A549 (cell line): Measurements from ENCODE around the gene PEX10. TPM values are rescaled to one million over a fixed set of nuclear protein-coding genes. Genes with fewer than 3 reads are reported as not detected.
A peak's percentile ranks its signal among the peaks of the same experiment; 100 is the strongest.

ENCODE experiments used
- ATAC-seq, 2 experiments: fragments of 200-7000 bp in 1 of 2; fragments of >200 bp in 1 of 2; cut with Nextera tagmentation in 1 of 2; cut with Tn5 transposase in 1 of 2; 3 replicates each; pipeline versions ENCODE4 v1.8.0 to v1.9.1; 2018 to 2020; ENCODE audit warnings: mild to moderate bottlenecking in 1 of 2, moderate library complexity in 1 of 2
- CTCF ChIA-PET: fragments of 300-600 bp; sonication (Branson Sonifier 250); formaldehyde crosslinking; extraction: SDS; loops from one replicate; lab custom pipeline; 2021; ENCODE audit warnings: antibody characterized with exemption, inconsistent platforms; lab: Yijun Ruan, JAX
- POLR2A ChIA-PET: fragments of 350-600 bp; formaldehyde crosslinking; extraction: SDS; loops from one replicate; lab custom pipeline; 2021; ENCODE audit warnings: antibody characterized with exemption, inconsistent platforms; lab: Yijun Ruan, JAX
- DNase-seq, 2 experiments: peaks; one replicate each; pipeline versions ENCODE4 v3.0.0 to v3.0.0-alpha.2; 2011 to 2016; ENCODE audit warnings: low read depth in 1 of 2, low spot score in 1 of 2
- FAIRE-seq: peaks from 2 replicates; lab custom pipeline; 2011; peaks lifted over from hg19 to GRCh38; lab: Jason Lieb, UNC
- H3K27ac ChIP-seq, 2 experiments: fragments of >200 bp; sonication (Bioruptor Twin); formaldehyde crosslinking; 3 replicates each; pipeline ENCODE4 v1.5.1; 2016 to 2017
- H3K4me1 ChIP-seq: fragments of >200 bp; sonication (Bioruptor Twin); formaldehyde crosslinking; 3 replicates; pipeline ENCODE4 v1.6.1; 2016
- H3K4me2 ChIP-seq: fragments of >200 bp; sonication (Bioruptor Twin); formaldehyde crosslinking; 3 replicates; pipeline ENCODE4 v1.6.1; 2016
- H3K4me3 ChIP-seq: fragments of >200 bp; sonication (Bioruptor Twin); formaldehyde crosslinking; 3 replicates; pipeline ENCODE4 v1.5.1; 2016
- H3K9me3 ChIP-seq: fragments of >200 bp; sonication (Bioruptor Twin); formaldehyde crosslinking; 3 replicates; pipeline ENCODE4 v1.6.1; 2016
- BHLHE40 ChIP-seq: IDR thresholded peaks from 2 replicates; pipeline ENCODE4 v1.6.1; 2012; ENCODE audit warnings: low read depth, low read length, inconsistent platforms
- CBX2 ChIP-seq: fragments of 200-600 bp; sonication (generic); IDR thresholded peaks from 2 replicates; pipeline ENCODE4 v1.6.1; 2016; ENCODE audit warnings: low read depth, mild to moderate bottlenecking, borderline replicate concordance
- CEBPB ChIP-seq, 2 experiments: fragments of >200 bp in 1 of 2; sonication (Bioruptor Twin) in 1 of 2; formaldehyde crosslinking in 1 of 2; IDR thresholded peaks; 2 replicates each; pipeline ENCODE4 v1.6.1; 2012 to 2016
- CHD2 ChIP-seq: fragments of 150-350 bp; IDR thresholded peaks from 2 replicates; pipeline ENCODE4 v1.6.1; 2014; ENCODE audit warnings: low read length; ENCODE audit not compliant: partially characterized antibody
- EHF ChIP-seq: fragments of 250-450 bp; sonication (Bioruptor Pico); IDR thresholded peaks from 2 replicates; pipeline ENCODE4 v1.5.0; 2020; ENCODE audit warnings: mild to moderate bottlenecking
- GATA3 ChIP-seq: IDR thresholded peaks from 2 replicates; pipeline ENCODE4 v1.6.1; 2012; ENCODE audit warnings: borderline replicate concordance
- HDAC2 ChIP-seq: fragments of 200-600 bp; sonication (generic); IDR thresholded peaks from 2 replicates; pipeline ENCODE4 v1.6.1; 2016
- HEYL ChIP-seq: fragments of 250-450 bp; sonication (Bioruptor Pico); IDR thresholded peaks from 2 replicates; pipeline ENCODE4 v1.8.0; 2021; ENCODE audit warnings: mild to moderate bottlenecking, moderate library complexity
- JUN ChIP-seq, 2 experiments: fragments of >200 bp; sonication (Bioruptor Twin); formaldehyde crosslinking; IDR thresholded peaks; 2 replicates in 1 of 2; 3 replicates in 1 of 2; pipeline ENCODE4 v1.6.1; 2016 to 2017
- JUNB ChIP-seq: fragments of >200 bp; sonication (Bioruptor Twin); formaldehyde crosslinking; IDR thresholded peaks from 2 replicates; pipeline ENCODE4 v1.6.1; 2016
- KDM5A ChIP-seq: fragments of 200-600 bp; sonication (generic); IDR thresholded peaks from 2 replicates; pipeline ENCODE4 v1.6.1; 2016; ENCODE audit warnings: antibody characterized with exemption, mild to moderate bottlenecking
- MAZ ChIP-seq: fragments of 150-350 bp; IDR thresholded peaks from 2 replicates; pipeline ENCODE4 v1.6.1; 2014; ENCODE audit warnings: antibody characterized with exemption, low read depth, low read length, borderline replicate concordance
- MYC ChIP-seq: IDR thresholded peaks from 2 replicates; pipeline ENCODE4 v1.6.1; 2012; ENCODE audit warnings: mild to moderate bottlenecking, inconsistent platforms, low read length, improper control_type of control experiment, borderline replicate concordance
- PHF8 ChIP-seq: fragments of 200-600 bp; sonication (generic); IDR thresholded peaks from 2 replicates; pipeline ENCODE4 v1.6.1; 2016; ENCODE audit warnings: low read depth, mild to moderate bottlenecking, antibody characterized with exemption, moderate library complexity, borderline replicate concordance
- POLR2A ChIP-seq: IDR thresholded peaks from 2 replicates; pipeline ENCODE4 v1.6.1; 2012; ENCODE audit warnings: mild to moderate bottlenecking, low read length
- POLR2AphosphoS2 ChIP-seq: conservative IDR thresholded peaks from 2 replicates; pipeline ENCODE4 v1.6.1; 2012; ENCODE audit warnings: low read length, improper control_type of control experiment, inconsistent platforms
- RAD21 ChIP-seq, 2 experiments: fragments of >200 bp in 1 of 2; sonication (Bioruptor Twin) in 1 of 2; formaldehyde crosslinking in 1 of 2; IDR thresholded peaks in 1 of 2; conservative IDR thresholded peaks in 1 of 2; 2 replicates in 1 of 2; 3 replicates in 1 of 2; pipeline ENCODE4 v1.6.1; 2012 to 2018; ENCODE audit warnings: inconsistent platforms in 1 of 2
- RARB ChIP-seq: fragments of 250-450 bp; sonication (Bioruptor Pico); IDR thresholded peaks from 2 replicates; pipeline ENCODE4 v1.8.0; 2021; ENCODE audit warnings: mild to moderate bottlenecking, moderate library complexity
- RCOR1 ChIP-seq: fragments of 150-350 bp; IDR thresholded peaks from 2 replicates; pipeline ENCODE4 v1.6.1; 2014; ENCODE audit warnings: antibody characterized with exemption, low read length, low read depth
- ZC3H11A ChIP-seq: fragments of 450-650 bp; IDR thresholded peaks from 2 replicates; pipeline ENCODE4 v1.6.1; 2014; ENCODE audit warnings: antibody characterized with exemption, mild to moderate bottlenecking
- ZFP36 ChIP-seq: fragments of 450-650 bp; IDR thresholded peaks from 2 replicates; pipeline ENCODE4 v1.6.1; 2014; ENCODE audit warnings: borderline replicate concordance; ENCODE audit not compliant: partially characterized antibody
- ZNF302 ChIP-seq: fragments of 250-450 bp; sonication (Bioruptor Pico); IDR thresholded peaks from 2 replicates; pipeline ENCODE4 v1.9.0; 2021; ENCODE audit warnings: inconsistent platforms, mild to moderate bottlenecking, moderate library complexity
- WGBS: methylation state at CpG from one replicate; pipeline ENCODE4 v1.1.6; 2017; ENCODE audit errors: missing lambda C conversion rate; 5-methylcytosine and 5-hydroxymethylcytosine counted together
- polyA plus RNA-seq, 4 experiments: library from polyadenylated mRNA; depleted of rRNA in 3 of 4; stranded (reverse); fragments of >200 nt; fragmentation: RNase III in 1 of 4; extraction: RNeasy Plus Mini Kit Qiagen cat#74134 plus additional on column Dnase treatment in 1 of 4; gene quantifications; 2 replicates in 3 of 4; 3 replicates in 1 of 4; pipeline ENCODE4 v1.2.3, GENCODE V29; 2011 to 2017
- TF ChIP-seq, protein P1 (sequence below): IDR thresholded peaks from 2 replicates; pipeline ENCODE4 v1.6.1; 2012; ENCODE audit warnings: low read depth, borderline replicate concordance
- TF ChIP-seq, protein P2 (sequence below): fragments of 250-450 bp; sonication (Bioruptor Pico); IDR thresholded peaks from 2 replicates; pipeline ENCODE4 v1.5.0; 2021; ENCODE audit warnings: mild to moderate bottlenecking, moderate library complexity, borderline replicate concordance
- TF ChIP-seq, protein P3 (sequence below): fragments of 250-450 bp; sonication (Bioruptor Pico); IDR thresholded peaks from 2 replicates; pipeline ENCODE4 v1.5.0; 2020; ENCODE audit warnings: low read depth, mild to moderate bottlenecking, moderate library complexity
- TF ChIP-seq, protein P4 (sequence below): fragments of >200 bp; sonication (Bioruptor Twin); formaldehyde crosslinking; IDR thresholded peaks from 3 replicates; pipeline ENCODE4 v1.5.1; 2016

PEX10 gene
- polyA plus RNA-seq, 2 of the 4 experiments (the other 2 are of a cell fraction), result 12.3 to 20.2 TPM

DNA sequence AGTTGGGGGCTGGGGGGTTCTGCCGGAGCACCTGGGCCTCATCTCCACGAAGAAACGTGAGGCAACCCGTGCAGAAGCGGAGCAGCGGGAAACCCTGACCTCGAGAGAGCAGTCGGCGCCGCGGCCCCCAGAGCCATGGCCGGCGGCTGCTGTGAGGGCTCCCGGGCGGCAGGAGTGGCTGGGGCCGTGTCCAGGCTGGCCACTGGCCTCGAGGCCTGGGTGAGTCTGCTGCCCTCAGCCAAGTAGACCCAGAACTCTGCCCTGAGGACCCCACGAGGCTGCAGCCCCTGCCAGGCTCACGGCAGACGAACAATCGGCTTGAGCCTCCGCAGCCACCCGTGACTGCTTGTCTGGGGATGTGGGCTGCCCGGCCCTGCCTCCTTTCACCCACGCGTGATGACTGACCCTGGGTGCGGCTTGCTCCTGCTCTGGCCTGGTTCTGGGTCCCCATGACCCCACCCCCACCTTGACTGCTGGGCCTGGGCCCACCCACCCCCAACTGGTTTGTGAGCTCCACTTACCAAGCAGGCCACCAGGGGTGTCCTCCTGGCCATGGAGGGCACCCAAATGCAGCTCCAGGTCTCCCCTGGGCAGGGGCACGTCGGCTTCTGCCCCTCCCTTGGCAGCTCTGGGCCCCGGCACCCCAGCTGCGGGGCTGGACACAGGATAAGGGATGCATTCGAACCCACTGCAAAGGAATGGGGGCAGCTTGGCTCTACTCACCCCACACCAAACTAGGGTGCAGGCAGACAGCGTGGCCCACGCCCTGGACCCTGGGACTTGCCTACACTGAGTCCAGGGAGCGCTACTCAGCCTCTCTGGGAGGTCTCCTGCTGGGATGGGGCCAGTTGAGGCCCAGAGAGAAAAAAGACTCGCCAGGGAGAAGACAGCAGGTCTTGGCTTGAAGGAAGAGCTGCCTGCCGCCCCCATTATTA, 55.2 kb downstream of the PEX10 start:
- Histone ChIP-seq H3K27ac (no peak overlapping the region), H3K4me1 (no peaks in the 10 kb centered on the region), H3K4me3 (no peak overlapping the region), H3K9me3 (no peaks in the 10 kb centered on the region), H3K4me2 (no peak overlapping the region)
- ATAC-seq (0 out of 6 replicates have a peak, but pooled peaks of 1 of the 2 experiments have one; percentile 17), FAIRE-seq (no peak), DNase-seq (no peak)
- TF ChIP-seq JUN (IDR thresholded peaks at IDR 0.05) (no peak), RCOR1 (no peak), ZFP36 (no peak), KDM5A (no peak), EHF (no peak), ZC3H11A (no peak), POLR2A (no peak), CBX2 (no peak), CHD2 (no peak), POLR2AphosphoS2 (no peak)
- TF ChIP-seq, protein P1, sequence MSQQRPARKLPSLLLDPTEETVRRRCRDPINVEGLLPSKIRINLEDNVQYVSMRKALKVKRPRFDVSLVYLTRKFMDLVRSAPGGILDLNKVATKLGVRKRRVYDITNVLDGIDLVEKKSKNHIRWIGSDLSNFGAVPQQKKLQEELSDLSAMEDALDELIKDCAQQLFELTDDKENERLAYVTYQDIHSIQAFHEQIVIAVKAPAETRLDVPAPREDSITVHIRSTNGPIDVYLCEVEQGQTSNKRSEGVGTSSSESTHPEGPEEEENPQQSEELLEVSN, result no peak
- TF ChIP-seq, protein P2, sequence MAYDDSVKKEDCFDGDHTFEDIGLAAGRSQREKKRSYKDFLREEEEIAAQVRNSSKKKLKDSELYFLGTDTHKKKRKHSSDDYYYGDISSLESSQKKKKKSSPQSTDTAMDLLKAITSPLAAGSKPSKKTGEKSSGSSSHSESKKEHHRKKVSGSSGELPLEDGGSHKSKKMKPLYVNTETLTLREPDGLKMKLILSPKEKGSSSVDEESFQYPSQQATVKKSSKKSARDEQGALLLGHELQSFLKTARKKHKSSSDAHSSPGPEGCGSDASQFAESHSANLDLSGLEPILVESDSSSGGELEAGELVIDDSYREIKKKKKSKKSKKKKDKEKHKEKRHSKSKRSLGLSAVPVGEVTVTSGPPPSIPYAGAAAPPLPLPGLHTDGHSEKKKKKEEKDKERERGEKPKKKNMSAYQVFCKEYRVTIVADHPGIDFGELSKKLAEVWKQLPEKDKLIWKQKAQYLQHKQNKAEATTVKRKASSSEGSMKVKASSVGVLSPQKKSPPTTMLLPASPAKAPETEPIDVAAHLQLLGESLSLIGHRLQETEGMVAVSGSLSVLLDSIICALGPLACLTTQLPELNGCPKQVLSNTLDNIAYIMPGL, result no peak
- TF ChIP-seq, protein P3, sequence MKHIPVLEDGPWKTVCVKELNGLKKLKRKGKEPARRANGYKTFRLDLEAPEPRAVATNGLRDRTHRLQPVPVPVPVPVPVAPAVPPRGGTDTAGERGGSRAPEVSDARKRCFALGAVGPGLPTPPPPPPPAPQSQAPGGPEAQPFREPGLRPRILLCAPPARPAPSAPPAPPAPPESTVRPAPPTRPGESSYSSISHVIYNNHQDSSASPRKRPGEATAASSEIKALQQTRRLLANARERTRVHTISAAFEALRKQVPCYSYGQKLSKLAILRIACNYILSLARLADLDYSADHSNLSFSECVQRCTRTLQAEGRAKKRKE (CRISPR knock-in tag), result no peak
- WGBS, result 77% methylated on average over 23 of the region's 37 CpGs
- CTCF ChIA-PET, result interaction anchor here (1.1 to 1.6 kb wide), 3 partner anchors 11 to 38 kb away, joined by 3 to 5 read pairs (median 3); no protein-coding TSS in a partner anchor
- POLR2A ChIA-PET, result interaction anchor here (0.7 kb wide), 1 partner anchor 12 kb away, joined by 5 read pairs; no protein-coding TSS in a partner anchor

DNA sequence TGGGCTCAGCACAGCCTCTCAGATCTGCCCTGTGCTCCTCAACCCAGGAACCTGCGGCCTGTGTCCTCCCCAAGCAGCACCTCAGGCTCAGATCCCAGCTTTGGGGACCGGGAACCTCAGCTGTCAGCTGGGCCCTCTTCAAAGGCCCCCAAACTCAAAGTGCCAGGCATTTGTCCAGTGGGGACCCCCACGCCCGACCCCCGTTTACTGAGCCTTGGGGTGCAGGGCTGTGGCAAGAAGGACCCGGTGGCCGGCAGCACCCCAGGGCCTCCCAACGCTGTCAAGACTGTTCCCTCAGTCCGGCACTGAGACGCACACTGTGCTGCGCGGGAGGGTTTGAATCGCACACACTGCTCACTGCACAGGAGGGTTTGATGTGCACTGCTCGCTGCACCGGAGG, 56.0 kb downstream of the PEX10 start:
- no peaks in the 10 kb centered on the region for H3K4me1 ChIP-seq
- CTCF ChIA-PET, result interaction anchor here (1.1 to 1.6 kb wide), 3 partner anchors 11 to 25 kb away, joined by 3 to 5 read pairs (median 3); no protein-coding TSS in a partner anchor

More for the DNA sequence above, 56.0 kb downstream of the PEX10 start:
- ATAC-seq (no peak), FAIRE-seq (no peak), DNase-seq (no peak)
- no peak overlapping the region for H3K4me3 ChIP-seq
- H3K9me3 ChIP-seq, result no peaks in the 10 kb centered on the region
- TF ChIP-seq JUN (IDR thresholded peaks at IDR 0.05) (no peak), MYC (no peak), CEBPB (IDR thresholded peaks at IDR 0.05) (no peak), RAD21 (conservative IDR thresholded peaks at IDR 0.05 in 1 of 2, IDR thresholded peaks at IDR 0.05 in 1 of 2) (no peak), RARB (CRISPR knock-in tag) (no peak), HDAC2 (no peak), HEYL (CRISPR knock-in tag) (no peak), RCOR1 (no peak), BHLHE40 (no peak), ZNF302 (no peak), JUNB (no peak), GATA3 (no peak), EHF (no peak), MAZ (no peak), PHF8 (no peak)
- TF ChIP-seq, protein P4, sequence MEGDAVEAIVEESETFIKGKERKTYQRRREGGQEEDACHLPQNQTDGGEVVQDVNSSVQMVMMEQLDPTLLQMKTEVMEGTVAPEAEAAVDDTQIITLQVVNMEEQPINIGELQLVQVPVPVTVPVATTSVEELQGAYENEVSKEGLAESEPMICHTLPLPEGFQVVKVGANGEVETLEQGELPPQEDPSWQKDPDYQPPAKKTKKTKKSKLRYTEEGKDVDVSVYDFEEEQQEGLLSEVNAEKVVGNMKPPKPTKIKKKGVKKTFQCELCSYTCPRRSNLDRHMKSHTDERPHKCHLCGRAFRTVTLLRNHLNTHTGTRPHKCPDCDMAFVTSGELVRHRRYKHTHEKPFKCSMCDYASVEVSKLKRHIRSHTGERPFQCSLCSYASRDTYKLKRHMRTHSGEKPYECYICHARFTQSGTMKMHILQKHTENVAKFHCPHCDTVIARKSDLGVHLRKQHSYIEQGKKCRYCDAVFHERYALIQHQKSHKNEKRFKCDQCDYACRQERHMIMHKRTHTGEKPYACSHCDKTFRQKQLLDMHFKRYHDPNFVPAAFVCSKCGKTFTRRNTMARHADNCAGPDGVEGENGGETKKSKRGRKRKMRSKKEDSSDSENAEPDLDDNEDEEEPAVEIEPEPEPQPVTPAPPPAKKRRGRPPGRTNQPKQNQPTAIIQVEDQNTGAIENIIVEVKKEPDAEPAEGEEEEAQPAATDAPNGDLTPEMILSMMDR, result no peak
- no peak overlapping the region for H3K27ac ChIP-seq
- 85% methylated on average over 7 of the region's 15 CpGs for WGBS
- no peak overlapping the region for H3K4me2 ChIP-seq
- POLR2A ChIA-PET, result no interaction called here
